NCI-H446 treated with DMSO at 0.1 percent for 48 hours (cell line): Measurements from ENCODE around the gene ZNF236.
"Not testable (repeated sequence)": the region's sequence is repeated elsewhere in the genome, so short reads cannot be mapped to it uniquely, and the experiment has no call there.

Experiments
- DNase-seq: peaks from one replicate; lab custom pipeline; 2025; lab: John Stamatoyannopoulos, UW

ZNF236 gene

GRCh38 chr18:76948345-76948744 lies 126.0 kb downstream of the ZNF236 start:
- DNase-seq: no peak

GRCh38 chr18:76951456-76952247 lies 129.3 kb downstream of the ZNF236 start:
- DNase-seq: no peak

- DNase-seq: no peak
Measured at GRCh38 chr18:76952747-76953146, 130.4 kb downstream of the ZNF236 start.

- no peak for DNase-seq
Measured at GRCh38 chr18:76953156-76953555, 130.8 kb downstream of the ZNF236 start.

GRCh38 chr18:76953583-76954233 lies 131.4 kb downstream of the ZNF236 start:
- no peak for DNase-seq

GRCh38 chr18:76955524-76956170 lies 133.3 kb downstream of the ZNF236 start:
- DNase-seq: no peak

- no peak for DNase-seq
Measured at GRCh38 chr18:76956648-76957047, 134.3 kb downstream of the ZNF236 start.

- DNase-seq: no peak
Measured at GRCh38 chr18:76957384-76958355, 135.3 kb downstream of the ZNF236 start.

- DNase-seq: no peak
Measured at GRCh38 chr18:76958692-76959341, 136.5 kb downstream of the ZNF236 start.

- no peak for DNase-seq
Measured at GRCh38 chr18:76959605-76960004, 137.2 kb downstream of the ZNF236 start.

GRCh38 chr18:76960528-76961035 lies 138.2 kb downstream of the ZNF236 start:
- DNase-seq: no peak

GRCh38 chr18:76962851-76963250 lies 140.5 kb downstream of the ZNF236 start:
- no peak for DNase-seq

- no peak for DNase-seq
Measured at GRCh38 chr18:76963936-76964335, 141.6 kb downstream of the ZNF236 start.

GRCh38 chr18:76965555-76966151 lies 143.3 kb downstream of the ZNF236 start:
- not testable (repeated sequence) for DNase-seq

GRCh38 chr18:76967299-76967698 lies 144.9 kb downstream of the ZNF236 start:
- not testable (repeated sequence) for DNase-seq

GRCh38 chr18:76967721-76968472 lies 145.5 kb downstream of the ZNF236 start:
- DNase-seq: no peak

- no peak for DNase-seq
Measured at GRCh38 chr18:76970770-76971559, 148.6 kb downstream of the ZNF236 start.

GRCh38 chr18:76972241-76972640 lies 149.9 kb downstream of the ZNF236 start:
- no peak for DNase-seq
